HG02763 (cell line): ENCODE measurements around the gene FAM118B.
"Not testable (repeated sequence)": the region's sequence is repeated elsewhere in the genome, so short reads cannot be mapped to it uniquely, and the experiment has no call there.

ENCODE experiments used
- ATAC-seq: cut with Tn5 transposase; IDR thresholded peaks from one replicate; pipeline ENCODE4 v1.9.1; 2021; ENCODE audit warnings: mild to moderate bottlenecking, moderate library complexity; ENCODE audit not compliant: unreplicated experiment

FAM118B gene

DNA sequence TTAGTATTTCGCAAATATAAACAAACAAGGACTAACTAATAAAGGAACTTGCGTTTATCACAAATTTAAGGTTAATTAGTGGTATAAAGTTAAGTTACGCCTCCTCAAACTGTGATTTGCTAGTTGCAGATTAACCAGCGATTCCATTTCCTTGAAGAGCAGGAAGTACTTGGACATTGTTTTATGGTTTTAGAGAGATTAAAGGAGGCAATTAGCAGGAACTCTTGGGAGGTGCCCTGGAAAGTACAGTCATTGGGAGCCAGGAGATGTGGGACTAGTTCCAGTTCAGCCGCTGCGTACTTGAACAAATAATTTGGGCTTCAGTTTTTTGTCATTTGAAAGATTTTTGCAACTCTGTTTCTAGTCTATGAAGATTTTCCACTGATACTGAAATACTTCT, 3.3 kb downstream of the FAM118B start:
- ATAC-seq: no peak

GRCh38 chr11:126216526-126217305, 5.1 kb downstream of the FAM118B start:
- no peak for ATAC-seq

DNA sequence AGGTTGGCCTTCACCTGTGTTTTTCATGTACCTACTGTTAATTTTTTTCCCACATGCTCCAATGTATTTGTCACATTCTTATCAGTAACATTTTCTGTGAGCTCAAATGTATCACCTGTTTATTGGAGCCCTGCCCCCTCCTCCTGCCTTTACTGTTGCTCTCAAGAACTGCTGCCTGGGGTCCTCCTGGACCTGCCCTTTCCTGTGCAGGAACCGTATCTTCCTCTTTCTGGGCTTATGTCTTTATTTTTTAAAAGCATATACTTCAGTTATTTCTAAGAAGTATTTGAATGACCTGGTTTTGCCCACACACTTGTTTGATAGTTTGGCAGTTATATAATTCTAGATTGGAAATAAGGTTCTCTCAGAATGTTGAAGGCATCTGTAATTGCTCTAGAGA, 5.9 kb downstream of the FAM118B start:
- no peak for ATAC-seq

GRCh38 chr11:126219547-126219946, 8.0 kb downstream of the FAM118B start:
- no peak for ATAC-seq

GRCh38 chr11:126224647-126225294, 13.2 kb downstream of the FAM118B start:
- no peak for ATAC-seq

DNA sequence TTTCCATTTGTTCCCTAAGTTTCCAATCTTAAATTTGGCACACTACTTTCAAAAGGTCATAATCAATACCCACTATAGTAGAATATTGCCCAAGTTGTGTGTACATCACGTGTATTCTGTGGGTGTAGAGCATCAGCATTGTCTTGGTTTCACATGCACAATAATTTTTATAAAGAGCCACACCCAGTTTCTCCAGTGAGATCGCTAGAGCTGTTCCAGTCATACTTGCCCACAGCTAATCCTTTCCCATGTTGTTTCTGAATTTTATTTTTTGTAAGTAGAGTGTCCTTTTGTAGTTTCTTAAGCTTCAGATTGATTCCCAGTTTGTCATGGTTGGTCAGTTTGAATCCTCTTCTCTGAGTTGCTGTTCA, 13.7 kb downstream of the FAM118B start:
- ATAC-seq: no peak

DNA sequence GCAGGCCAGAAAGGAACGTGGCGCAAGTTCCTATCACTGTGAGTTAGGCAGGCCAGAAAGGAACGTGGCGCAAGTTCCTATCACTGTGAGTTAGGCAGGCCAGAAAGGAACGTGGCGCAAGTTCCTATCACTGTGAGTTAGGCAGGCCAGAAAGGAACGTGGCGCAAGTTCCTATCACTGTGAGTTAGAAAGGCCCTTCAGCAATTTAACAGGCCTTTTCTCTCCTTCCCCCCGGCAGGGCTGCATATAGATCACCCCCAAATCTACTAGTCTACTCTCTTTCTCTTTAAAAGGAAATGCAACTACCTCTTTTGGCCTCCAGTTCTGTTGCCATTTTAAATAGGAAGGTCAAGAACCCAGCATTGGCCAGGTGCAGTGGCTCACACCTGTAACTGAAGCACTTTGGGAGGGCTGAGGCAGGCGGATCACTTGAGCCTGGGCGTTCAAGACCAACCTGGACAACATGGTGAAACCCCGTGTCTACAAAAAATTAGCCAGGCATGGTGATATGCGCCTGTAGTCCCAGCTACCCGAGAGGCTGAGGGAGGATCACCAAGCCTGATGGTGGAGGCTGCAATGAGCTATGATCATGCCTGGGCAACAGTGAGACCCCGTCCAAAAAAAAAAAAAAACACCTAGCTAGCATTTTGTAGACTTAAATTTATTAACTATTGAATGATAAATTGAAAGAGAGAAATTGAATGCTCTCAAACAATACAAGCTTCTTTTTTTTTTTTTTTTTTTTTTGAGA, 14.9 kb downstream of the FAM118B start:
- ATAC-seq: no peak

GRCh38 chr11:126229858-126230540, 18.4 kb downstream of the FAM118B start:
- no peak for ATAC-seq

DNA sequence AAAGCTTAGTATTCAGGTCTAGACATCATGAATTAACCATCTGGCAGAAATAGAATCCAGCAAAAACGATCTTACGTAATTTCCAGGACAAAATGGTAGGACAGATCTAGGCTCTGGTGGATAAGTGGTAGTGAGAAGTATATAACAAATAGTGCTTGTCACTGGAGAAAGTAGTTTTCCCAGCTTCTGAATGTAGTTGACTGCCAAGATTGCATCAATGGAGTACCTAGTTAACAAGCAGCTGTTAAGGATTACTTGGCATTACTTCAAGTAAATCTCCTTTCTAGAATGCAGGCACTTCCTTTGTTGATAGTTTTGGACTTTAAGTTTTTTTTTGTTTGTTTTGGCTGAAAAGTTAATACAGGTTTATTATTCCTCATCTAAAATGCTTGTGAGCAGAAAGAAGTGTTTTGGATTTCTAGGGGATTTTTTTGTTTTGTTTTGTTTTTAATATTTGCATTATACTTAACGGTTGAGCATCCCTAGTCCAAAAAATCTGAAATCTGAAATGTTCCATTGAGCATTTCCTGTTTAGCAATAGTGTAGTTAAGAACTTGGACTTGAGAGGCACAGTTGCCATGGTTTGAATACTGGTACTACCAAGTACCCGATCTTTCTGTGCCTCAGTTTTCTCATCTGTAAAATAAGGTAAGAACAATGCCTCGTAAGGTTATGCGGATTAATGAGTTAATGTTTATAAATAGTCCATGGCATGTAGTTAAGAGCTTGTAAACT, 20.3 kb downstream of the FAM118B start:
- no peak for ATAC-seq

GRCh38 chr11:126232683-126233082, 21.1 kb downstream of the FAM118B start:
- ATAC-seq: no peak

- ATAC-seq: no peak
These were observed 21.8 kb downstream of the FAM118B start for GRCh38 chr11:126233391-126233790.

GRCh38 chr11:126246636-126247035, 35.1 kb downstream of the FAM118B start:
- ATAC-seq: no peak

DNA sequence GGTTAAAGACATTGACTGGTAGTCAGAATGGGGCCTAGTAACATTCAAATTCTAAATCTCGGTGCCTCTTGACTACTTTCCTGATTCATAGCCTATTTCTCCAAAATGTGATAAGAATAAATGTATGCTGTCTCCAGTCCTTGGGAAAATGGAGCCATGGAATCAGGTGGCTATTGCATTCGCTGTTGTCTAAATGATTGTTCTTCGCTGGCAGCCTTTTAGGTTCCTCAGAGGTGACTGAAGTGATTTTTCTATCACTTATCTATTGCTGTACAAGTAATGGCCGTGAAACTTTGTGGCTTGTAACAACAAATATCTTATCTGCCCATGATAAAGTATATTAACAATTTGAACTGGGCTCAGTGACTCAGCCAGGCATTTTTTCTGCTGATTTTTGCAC, 41.7 kb downstream of the FAM118B start:
- no peak for ATAC-seq

- no peak for ATAC-seq
These were observed 43.2 kb downstream of the FAM118B start for GRCh38 chr11:126254819-126255218.

- ATAC-seq: not testable (repeated sequence)
These were observed 43.9 kb downstream of the FAM118B start for GRCh38 chr11:126255507-126255906.

GRCh38 chr11:126256216-126256615, 44.6 kb downstream of the FAM118B start:
- no peak for ATAC-seq

GRCh38 chr11:126257144-126257543, 45.6 kb downstream of the FAM118B start:
- ATAC-seq: no peak

- no peak for ATAC-seq
These were observed 46.2 kb downstream of the FAM118B start for GRCh38 chr11:126257764-126258163.

DNA sequence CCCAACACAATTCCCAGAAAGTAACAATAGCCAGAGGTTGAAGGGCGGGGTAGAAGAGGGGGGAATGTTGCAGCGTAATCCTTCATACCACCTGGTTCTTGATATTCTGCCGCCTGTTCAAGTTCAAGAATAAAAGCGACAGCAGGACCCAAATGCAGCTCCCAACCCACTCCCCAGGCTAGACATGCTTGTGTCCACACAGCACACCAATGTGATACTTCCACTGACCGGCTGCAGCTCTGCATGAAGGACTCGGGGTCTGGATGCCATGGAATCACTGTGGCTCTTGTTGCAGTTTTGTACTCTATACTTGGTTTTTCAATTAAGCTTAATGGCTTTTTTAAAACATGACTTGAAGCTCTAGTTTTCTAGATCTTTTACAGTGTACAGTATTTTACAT, 50.6 kb downstream of the FAM118B start:
- ATAC-seq: no peak

DNA sequence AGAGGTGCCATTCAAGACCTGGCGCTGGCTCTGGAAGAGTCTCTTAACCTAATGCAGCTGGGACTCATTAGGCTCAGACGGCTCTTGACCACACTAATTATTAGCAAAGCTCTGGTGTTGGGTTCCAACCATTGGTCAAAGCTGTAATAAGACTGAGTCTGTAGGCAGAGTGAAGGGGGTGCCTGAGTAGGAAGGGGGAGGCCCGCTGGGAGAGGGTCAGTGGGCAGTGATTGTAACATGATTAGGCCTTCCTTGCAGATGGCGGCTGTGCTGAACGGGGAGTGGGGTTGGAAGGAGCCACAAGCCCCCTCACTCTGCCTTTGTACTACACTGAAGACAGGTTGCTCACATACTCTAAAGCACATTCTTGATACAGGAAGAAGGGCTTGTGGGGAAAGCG, 51.9 kb downstream of the FAM118B start:
- no peak for ATAC-seq

GRCh38 chr11:126265811-126266210, 54.2 kb downstream of the FAM118B start:
- no peak for ATAC-seq
